Measurements from ENCODE around the gene BSG. TPM values are rescaled to one million over a fixed set of nuclear protein-coding genes. Genes with fewer than 3 reads are reported as not detected.

Gene BSG
- total RNA-seq, result 1,000 to 10,000 TPM in 1 of 2 donors, 100 to 1,000 TPM in 1; 751 to 1,370 TPM
- long read RNA-seq, partial matches to known transcripts, result 71 of 969 reads
- long read RNA-seq, other reads (novel, unspliced or antisense), result 898 of 969 reads

- peak; percentile 79 for ATAC-seq
- intact Hi-C loops (cut with DNase I, micrococcal nuclease), result no loop called here
- DNase-seq, result peak; percentile 98 to 99
These were observed at the start of gene BSG for GRCh38 chr19:572140-572742. BSG (plus strand) TSS chr19:572596; CDS start chr19:572635, 39 bp downstream.

GRCh38 chr19:522726-523125, 49.7 kb upstream of the BSG start:
- intact Hi-C loops (cut with DNase I, micrococcal nuclease), result no loop called here
- DNase-seq (no peak), ATAC-seq (no peak)

GRCh38 chr19:524062-524674, 48.2 kb upstream of the BSG start:
- ATAC-seq (no peak), DNase-seq (no peak)
- intact Hi-C loops (cut with DNase I, micrococcal nuclease), result no loop called here

- no peak for ATAC-seq
- DNase-seq, result no peak
These were observed 47.4 kb upstream of the BSG start for GRCh38 chr19:525029-525428.

GRCh38 chr19:525857-526419, 46.5 kb upstream of the BSG start:
- no peak for ATAC-seq
- DNase-seq, result no peak
- intact Hi-C loops (cut with DNase I, micrococcal nuclease), result no loop called here

More at GRCh38 chr19:525029-525428, 47.4 kb upstream of the BSG start:
- intact Hi-C loops (cut with DNase I, micrococcal nuclease), result no loop called here

GRCh38 chr19:530134-531008, 42.0 kb upstream of the BSG start:
- DNase-seq (no peak), ATAC-seq (peak; percentile 42)
- intact Hi-C loops (cut with DNase I, micrococcal nuclease), result no loop called here

- peak; percentile 75 for ATAC-seq
- DNase-seq, result peak; percentile 80 to 84
- intact Hi-C loops (cut with DNase I, micrococcal nuclease), result no loop called here
These were observed 41.2 kb upstream of the BSG start for GRCh38 chr19:531009-531752.

- peak; percentile 5 for ATAC-seq
- no peak for DNase-seq
- intact Hi-C loops (cut with DNase I, micrococcal nuclease), result no loop called here
These were observed 40.4 kb upstream of the BSG start, which contains the start of gene CDC34 for GRCh38 chr19:531753-532560. CDC34 (plus strand) TSS chr19:531760; CDS start chr19:531932, 172 bp downstream.

- ATAC-seq, result peak; percentile 36
These were observed 39.6 kb upstream of the BSG start for GRCh38 chr19:532561-533363.

GRCh38 chr19:533364-534058, 38.9 kb upstream of the BSG start:
- intact Hi-C loops (cut with DNase I, micrococcal nuclease), result no loop called here
- no peak for DNase-seq

More at GRCh38 chr19:532561-533363, 39.6 kb upstream of the BSG start:
- intact Hi-C loops (cut with DNase I, micrococcal nuclease), result no loop called here
- peak; percentile 59 to 71 for DNase-seq

GRCh38 chr19:534088-534487, 38.3 kb upstream of the BSG start:
- intact Hi-C loops (cut with DNase I, micrococcal nuclease), result no loop called here
- ATAC-seq, result no peak
- no peak for DNase-seq

More at GRCh38 chr19:533364-534058, 38.9 kb upstream of the BSG start:
- no peak for ATAC-seq

GRCh38 chr19:535017-535835, 37.2 kb upstream of the BSG start:
- no peak for ATAC-seq
- intact Hi-C loops (cut with DNase I, micrococcal nuclease), result no loop called here
- DNase-seq, result no peak

GRCh38 chr19:536031-536880, 36.1 kb upstream of the BSG start:
- ATAC-seq (no peak), DNase-seq (no peak)
- intact Hi-C loops (cut with DNase I, micrococcal nuclease), result no loop called here

GRCh38 chr19:536881-537404, 35.5 kb upstream of the BSG start:
- intact Hi-C loops (cut with DNase I, micrococcal nuclease), result no loop called here
- DNase-seq (no peak), ATAC-seq (no peak)

Data from left colon (tissue), 2 donors.